CD14-positive monocyte (primary cell): Measurements from ENCODE around the gene SLC26A2. TPM values are rescaled to one million over a fixed set of nuclear protein-coding genes. Genes with fewer than 3 reads are reported as not detected.
"Not testable (repeated sequence)": the region's sequence is repeated elsewhere in the genome, so short reads cannot be mapped to it uniquely, and the experiment has no call there.

ENCODE experiments used
- DNase-seq, 3 donors: peaks; one replicate each; pipeline ENCODE4 v3.0.0-alpha.2; 2011 to 2022
- H2AFZ ChIP-seq: 2 replicates; pipeline ENCODE4 v1.6.0; 2012; ENCODE audit warnings: mild to moderate bottlenecking, low read depth, low read length, inconsistent platforms; ENCODE audit not compliant: insufficient read depth, poor library complexity, severe bottlenecking
- H3K27ac ChIP-seq, 2 donors: 1 replicate in 1 of 2; 2 replicates in 1 of 2; pipeline ENCODE4 v1.5.1; 2012 to 2013; ENCODE audit warnings: low read length in 2 of 2, control low read depth in 1 of 2, inconsistent platforms in 1 of 2, low read depth in 1 of 2, mild to moderate bottlenecking in 1 of 2
- H3K27me3 ChIP-seq, 2 donors: one replicate each; pipeline versions ENCODE4 v1.6.0 to v1.6.1; 2011 to 2013; ENCODE audit warnings: low read length in 2 of 2; ENCODE audit not compliant: control insufficient read depth in 2 of 2, insufficient read depth in 2 of 2
- H3K36me3 ChIP-seq, 2 donors: replicated peaks in 1 of 2; 1 replicate in 1 of 2; 2 replicates in 1 of 2; pipeline versions ENCODE4 v1.5.1 to v1.6.1; 2012 to 2013; ENCODE audit warnings: low read length in 2 of 2, control low read depth in 1 of 2, inconsistent platforms in 1 of 2, mild to moderate bottlenecking in 1 of 2; ENCODE audit not compliant: insufficient read depth in 2 of 2, control insufficient read depth in 1 of 2
- H3K4me1 ChIP-seq, 2 donors: 1 replicate in 1 of 2; 2 replicates in 1 of 2; pipeline versions ENCODE4 v1.5.1 to v1.6.1; 2012 to 2013; ENCODE audit warnings: low read length in 2 of 2, control low read depth in 1 of 2, inconsistent platforms in 1 of 2, mild to moderate bottlenecking in 1 of 2, moderate library complexity in 1 of 2; ENCODE audit not compliant: insufficient read depth in 2 of 2, control insufficient read depth in 1 of 2
- H3K4me2 ChIP-seq: replicated peaks from 2 replicates; pipeline ENCODE3; 2012; ENCODE audit warnings: low read length, moderate library complexity, mild to moderate bottlenecking; ENCODE audit not compliant: poor library complexity, severe bottlenecking; ENCODE audit errors: extremely low read depth
- H3K4me3 ChIP-seq, 3 experiments: fragments of 200-600 bp in 1 of 3; sonication (generic) in 1 of 3; replicated peaks in 1 of 3; 1 replicate in 2 of 3; 2 replicates in 1 of 3; pipeline ENCODE4 v1.5.1; 2011 to 2013; ENCODE audit warnings: low read length in 3 of 3, mild to moderate bottlenecking in 3 of 3, control low read depth in 2 of 3, low read depth in 2 of 3, inconsistent platforms in 1 of 3, moderate library complexity in 1 of 3
- H3K79me2 ChIP-seq: 2 replicates; pipeline ENCODE4 v1.6.0; 2012; ENCODE audit warnings: mild to moderate bottlenecking, control low read depth, inconsistent platforms, low read length, moderate library complexity; ENCODE audit not compliant: insufficient read depth
- H3K9ac ChIP-seq: 2 replicates; pipeline ENCODE4 v1.6.0; 2017; ENCODE audit warnings: low read length, mild to moderate bottlenecking; ENCODE audit not compliant: insufficient read depth, poor library complexity, severe bottlenecking
- H3K9me3 ChIP-seq, 2 donors: replicated peaks in 1 of 2; 1 replicate in 1 of 2; 2 replicates in 1 of 2; pipeline versions ENCODE4 v1.5.1 to v1.6.1; 2012 to 2013; ENCODE audit warnings: low read length in 2 of 2, control low read depth in 1 of 2; ENCODE audit not compliant: control insufficient read depth in 1 of 2, insufficient read depth in 1 of 2
- H4K20me1 ChIP-seq: 2 replicates; pipeline ENCODE4 v1.6.0; 2012; ENCODE audit warnings: mild to moderate bottlenecking, low read length, control low read depth, moderate library complexity; ENCODE audit not compliant: insufficient read depth
- H3K27ac Mint-ChIP-seq, 7 donors: one replicate each; pipeline ENCODE4 v1.8.0; 2020; ENCODE audit warnings: mild to moderate bottlenecking in 7 of 7, mixed read lengths in 7 of 7, moderate library complexity in 6 of 7, inconsistent platforms in 2 of 7
- H3K27me3 Mint-ChIP-seq, 3 donors: one replicate each; pipeline ENCODE4 v1.8.0; 2021 to 2022; ENCODE audit warnings: low read depth in 3 of 3, mild to moderate bottlenecking in 3 of 3, mixed read lengths in 3 of 3, moderate library complexity in 3 of 3, inconsistent platforms in 1 of 3
- H3K36me3 Mint-ChIP-seq, 2 donors: one replicate each; pipeline ENCODE4 v1.8.0; 2020; ENCODE audit warnings: mixed read lengths in 2 of 2, inconsistent platforms in 1 of 2, mild to moderate bottlenecking in 1 of 2
- H3K4me1 Mint-ChIP-seq: one replicate; pipeline ENCODE4 v1.8.0; 2020; ENCODE audit warnings: mild to moderate bottlenecking, mixed read lengths
- H3K4me3 Mint-ChIP-seq, 2 donors: one replicate each; pipeline ENCODE4 v1.8.0; 2020; ENCODE audit warnings: mild to moderate bottlenecking in 2 of 2, mixed read lengths in 2 of 2, moderate library complexity in 1 of 2
- H3K9me3 Mint-ChIP-seq, 7 donors: one replicate each; pipeline ENCODE4 v1.8.0; 2020 to 2022; ENCODE audit warnings: mixed read lengths in 7 of 7, mild to moderate bottlenecking in 6 of 7, moderate library complexity in 6 of 7, inconsistent platforms in 2 of 7
- CTCF ChIP-seq: fragments of 200-600 bp; IDR thresholded peaks from one replicate; pipeline ENCODE4 v1.8.0; 2022; ENCODE audit warnings: antibody characterized with exemption, mild to moderate bottlenecking
- WGBS: methylation state at CpG from one replicate; pipeline ENCODE4 v1.1.5; 2013; ENCODE audit warnings: missing lambda C conversion rate; ENCODE audit not compliant: insufficient coverage; 5-methylcytosine and 5-hydroxymethylcytosine counted together
- intact Hi-C, 2 donors: fragments of 100-400 bp; cut with micrococcal nuclease; formaldehyde crosslinking; loops; one replicate each; pipeline versions ENCODE4 v1.15.0 to v1.15.1; 2023
- polyA plus RNA-seq, 3 donors: library from polyadenylated mRNA; depleted of rRNA in 1 of 3; unstranded in 2 of 3; stranded (reverse) in 1 of 3; fragments of 300-500 nt in 2 of 3; fragments of >200 nt in 1 of 3; fragmentation: Illumina TruSeq in 2 of 3; gene quantifications; 1 replicate in 2 of 3; 2 replicates in 1 of 3; pipeline ENCODE4 v1.2.3, GENCODE V29; 2012 to 2021

The SLC26A2 gene
- polyA plus RNA-seq, 3 donors, result 1.9 to 3.6 (median 3.1) TPM

GRCh38 chr5:149942199-149942598, 18.4 kb upstream of the SLC26A2 start:
- H4K20me1 ChIP-seq, result no peaks in the 10 kb centered on the region
- Mint-ChIP-seq H3K9me3 (peaks cover 0 to 1% (median 0%) of the 10 kb centered on the region in 7 donors), H3K27me3 (peaks cover 0 to 1% (median 0%) of the 10 kb centered on the region in 3 donors), H3K4me3 (no peak overlapping the region), H3K4me1 (peaks cover 56% of the 10 kb centered on the region), H3K27ac (peak overlapping the region in 4 of 7 donors; percentile 36 to 94 (median 44)), H3K36me3 (no peaks in the 10 kb centered on the region)
- no peaks in the 10 kb centered on the region for H3K27me3 ChIP-seq
- H3K27ac ChIP-seq, result no peak overlapping the region
- H3K9me3 ChIP-seq, result no peaks in the 10 kb centered on the region
- 100% methylated on average over 1 of the region's 2 CpGs for WGBS
- H3K9ac ChIP-seq, result no peak overlapping the region
- TF ChIP-seq CTCF, result no peak
- H3K36me3 ChIP-seq, result no peaks in the 10 kb centered on the region
- H3K4me3 ChIP-seq, result no peak overlapping the region
- peaks cover 44 to 45% of the 10 kb centered on the region in 2 donors for H3K4me1 ChIP-seq
- H2AFZ ChIP-seq, result no peak overlapping the region
- H3K79me2 ChIP-seq, result no peaks in the 10 kb centered on the region
- DNase-seq, result no peak
- intact Hi-C loops, result loop anchor here in 1 of 2 donors (10.0 kb wide), 1 partner anchor 267 kb away; no protein-coding TSS in a partner anchor
- no peak overlapping the region for H3K4me2 ChIP-seq

- not testable (repeated sequence) for H4K20me1 ChIP-seq, H3K27me3 Mint-ChIP-seq, H3K4me3 ChIP-seq, H3K9me3 Mint-ChIP-seq, H3K36me3 Mint-ChIP-seq, H3K27me3 ChIP-seq, H3K9ac ChIP-seq, H3K4me3 Mint-ChIP-seq, H3K36me3 ChIP-seq, H2AFZ ChIP-seq, H3K27ac ChIP-seq, H3K79me2 ChIP-seq, H3K4me2 ChIP-seq, H3K9me3 ChIP-seq, DNase-seq
- H3K27ac Mint-ChIP-seq, result peak overlapping the region in 2 of 7 donors; percentile 44 to 49
- H3K4me1 ChIP-seq, result peaks cover 39 to 44% of the 10 kb centered on the region in 2 donors
- intact Hi-C loops, result loop anchor here in 1 of 2 donors (10.0 kb wide), 1 partner anchor 268 kb away; no protein-coding TSS in a partner anchor
- H3K4me1 Mint-ChIP-seq, result peaks cover 51% of the 10 kb centered on the region
- WGBS, result no CpG with 5 or more reads among the region's 4 CpGs
Observed at GRCh38 chr5:149942741-149943169, 17.8 kb upstream of the SLC26A2 start.

GRCh38 chr5:149943177-149943949, 17.2 kb upstream of the SLC26A2 start:
- Mint-ChIP-seq H3K4me1 (peaks cover 45% of the 10 kb centered on the region), H3K27ac (peak overlapping the region in 2 of 7 donors; percentile 44 to 75)
- not testable (repeated sequence) for H3K36me3 Mint-ChIP-seq, H3K79me2 ChIP-seq, H2AFZ ChIP-seq, DNase-seq, H3K9me3 ChIP-seq, H3K27ac ChIP-seq, H3K27me3 Mint-ChIP-seq, H3K27me3 ChIP-seq, H3K9ac ChIP-seq, H3K36me3 ChIP-seq, H3K9me3 Mint-ChIP-seq, H3K4me3 Mint-ChIP-seq, H3K4me2 ChIP-seq, H3K4me3 ChIP-seq, H4K20me1 ChIP-seq
- no CpG with 5 or more reads among the region's 6 CpGs for WGBS
- intact Hi-C loops, result loop anchor here in 1 of 2 donors (10.0 kb wide), 1 partner anchor 269 kb away; no protein-coding TSS in a partner anchor
- peaks cover 33 to 38% of the 10 kb centered on the region in 2 donors for H3K4me1 ChIP-seq
